SK-N-SH (cell line): ENCODE results near the gene ATPAF2.

Experiments used
- TAF1 ChIP-seq: IDR thresholded peaks from 2 replicates; pipeline ENCODE4 v1.6.1; 2012; ENCODE audit warnings: low read depth, mild to moderate bottlenecking, low read length, moderate library complexity, borderline replicate concordance
- TF ChIP-seq, protein P1 (sequence below): fragments of 150-350 bp; IDR thresholded peaks from 2 replicates; pipeline ENCODE4 v1.6.1; 2016; ENCODE audit warnings: mild to moderate bottlenecking, low read depth, low read length

DNA sequence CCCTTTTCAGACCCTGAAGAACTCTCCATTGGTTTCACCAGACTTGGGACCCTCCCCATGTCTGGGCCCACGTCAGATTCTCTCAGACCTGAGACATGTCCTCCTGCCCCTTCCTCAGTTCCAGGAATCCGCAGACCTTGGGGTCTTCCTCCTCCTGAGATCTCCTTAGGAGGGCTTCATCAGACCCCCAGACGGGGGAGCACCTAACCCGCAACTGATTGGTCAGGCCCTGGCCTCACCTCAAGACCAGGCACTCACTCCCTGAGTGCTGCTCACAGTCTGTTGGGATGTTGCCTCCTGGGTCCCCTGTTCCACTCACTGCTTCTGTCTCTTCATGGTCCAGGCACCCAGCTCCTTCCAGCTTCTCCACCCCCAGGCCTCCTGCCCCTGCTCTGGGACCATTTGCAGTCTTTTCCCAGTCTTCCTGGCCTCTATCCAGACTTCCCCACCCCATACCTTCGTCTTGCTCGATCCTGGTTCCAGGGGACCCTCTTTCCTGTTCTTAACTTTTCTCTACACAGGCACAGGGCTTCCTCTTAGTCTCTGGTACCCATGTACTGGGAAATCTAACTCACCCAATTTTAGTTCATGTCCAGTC is 1.4 kb upstream of the ATPAF2 start:
- TF ChIP-seq, protein P1, sequence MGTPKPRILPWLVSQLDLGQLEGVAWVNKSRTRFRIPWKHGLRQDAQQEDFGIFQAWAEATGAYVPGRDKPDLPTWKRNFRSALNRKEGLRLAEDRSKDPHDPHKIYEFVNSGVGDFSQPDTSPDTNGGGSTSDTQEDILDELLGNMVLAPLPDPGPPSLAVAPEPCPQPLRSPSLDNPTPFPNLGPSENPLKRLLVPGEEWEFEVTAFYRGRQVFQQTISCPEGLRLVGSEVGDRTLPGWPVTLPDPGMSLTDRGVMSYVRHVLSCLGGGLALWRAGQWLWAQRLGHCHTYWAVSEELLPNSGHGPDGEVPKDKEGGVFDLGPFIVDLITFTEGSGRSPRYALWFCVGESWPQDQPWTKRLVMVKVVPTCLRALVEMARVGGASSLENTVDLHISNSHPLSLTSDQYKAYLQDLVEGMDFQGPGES: no peak
- TF ChIP-seq TAF1: no peak
